Measurements from ENCODE around the gene PRKG1. TPM values are rescaled to one million over a fixed set of nuclear protein-coding genes. Genes with fewer than 3 reads are reported as not detected.

PRKG1 gene
- polyA plus RNA-seq, 3 donors: not detected

GRCh38 chr10:52135101-52135500 lies 1060.8 kb downstream of the PRKG1 start:
- Histone ChIP-seq H3K79me2 (ENCODE audit: insufficient read depth, low read length) (no peaks in the 10 kb centered on the region), H3K27ac (ENCODE audit: low read depth in 1 of 2, low read length in 2 of 2) (no peak overlapping the region), H4K20me1 (ENCODE audit: insufficient read depth, low read length) (no peaks in the 10 kb centered on the region), H2AFZ (ENCODE audit: insufficient read depth, low read depth, low read length, poor library complexity, severe bottlenecking) (no peak overlapping the region), H3K4me1 (ENCODE audit: control insufficient read depth in 1 of 2, insufficient read depth in 2 of 2, low read length in 2 of 2) (no peaks in the 10 kb centered on the region), H3K9me3 (replicated peaks in 1 of 2; ENCODE audit: control insufficient read depth in 1 of 2, insufficient read depth in 1 of 2, low read length in 2 of 2) (no peaks in the 10 kb centered on the region), H3K4me2 (replicated peaks; ENCODE audit: extremely low read depth, low read length, poor library complexity, severe bottlenecking) (no peak overlapping the region), H3K27me3 (ENCODE audit: control insufficient read depth in 2 of 2, insufficient read depth in 2 of 2, low read length in 2 of 2) (no peaks in the 10 kb centered on the region), H3K9ac (ENCODE audit: insufficient read depth, low read length, poor library complexity, severe bottlenecking) (no peak overlapping the region), H3K4me3 (replicated peaks in 1 of 3; ENCODE audit: low read depth in 2 of 3, low read length in 3 of 3) (no peak overlapping the region), H3K36me3 (replicated peaks in 1 of 2; ENCODE audit: control insufficient read depth in 1 of 2, insufficient read depth in 2 of 2, low read length in 2 of 2) (no peaks in the 10 kb centered on the region)
- peaks cover 0 to 2% (median 0%) of the 10 kb centered on the region in 3 donors for H3K27me3 Mint-ChIP-seq (ENCODE audit: low read depth in 3 of 3)
- no peak overlapping the region for H3K4me3 Mint-ChIP-seq
- no peak for DNase-seq
- H3K4me1 Mint-ChIP-seq: no peaks in the 10 kb centered on the region
- TF ChIP-seq CTCF (IDR thresholded peaks at IDR 0.05): no peak
- WGBS (ENCODE audit: insufficient coverage): no CpG with 5 or more reads among the region's 2 CpGs
- H3K36me3 Mint-ChIP-seq: no peaks in the 10 kb centered on the region
- intact Hi-C loops (cut with micrococcal nuclease): no loop called here
- no peak overlapping the region for H3K27ac Mint-ChIP-seq
- peaks cover 0 to 2% (median 0%) of the 10 kb centered on the region in 7 donors for H3K9me3 Mint-ChIP-seq

- peaks cover 0 to 3% (median 0%) of the 10 kb centered on the region in 7 donors for H3K9me3 Mint-ChIP-seq
- no peak overlapping the region for H3K4me3 Mint-ChIP-seq
- H2AFZ ChIP-seq (ENCODE audit: insufficient read depth, low read depth, low read length, poor library complexity, severe bottlenecking): no peak overlapping the region
- H3K36me3 ChIP-seq (replicated peaks in 1 of 2; ENCODE audit: control insufficient read depth in 1 of 2, insufficient read depth in 2 of 2, low read length in 2 of 2): no peaks in the 10 kb centered on the region
- H3K4me1 ChIP-seq (ENCODE audit: control insufficient read depth in 1 of 2, insufficient read depth in 2 of 2, low read length in 2 of 2): no peaks in the 10 kb centered on the region
- H3K4me3 ChIP-seq (replicated peaks in 1 of 3; ENCODE audit: low read depth in 2 of 3, low read length in 3 of 3): no peak overlapping the region
- H3K9ac ChIP-seq (ENCODE audit: insufficient read depth, low read length, poor library complexity, severe bottlenecking): no peak overlapping the region
- peaks cover 0 to 2% (median 0%) of the 10 kb centered on the region in 3 donors for H3K27me3 Mint-ChIP-seq (ENCODE audit: low read depth in 3 of 3)
- no peaks in the 10 kb centered on the region for H3K9me3 ChIP-seq (replicated peaks in 1 of 2; ENCODE audit: control insufficient read depth in 1 of 2, insufficient read depth in 1 of 2, low read length in 2 of 2)
- H3K27ac ChIP-seq (ENCODE audit: low read depth in 1 of 2, low read length in 2 of 2): no peak overlapping the region
- H3K4me1 Mint-ChIP-seq: no peaks in the 10 kb centered on the region
- H3K27ac Mint-ChIP-seq: no peak overlapping the region
- H3K79me2 ChIP-seq (ENCODE audit: insufficient read depth, low read length): no peaks in the 10 kb centered on the region
- no peak overlapping the region for H3K4me2 ChIP-seq (replicated peaks; ENCODE audit: extremely low read depth, low read length, poor library complexity, severe bottlenecking)
- WGBS (ENCODE audit: insufficient coverage): no CpG with 5 or more reads among the region's 2 CpGs
- no peaks in the 10 kb centered on the region for H3K36me3 Mint-ChIP-seq
- intact Hi-C loops (cut with micrococcal nuclease): no loop called here
- H4K20me1 ChIP-seq (ENCODE audit: insufficient read depth, low read length): no peaks in the 10 kb centered on the region
- no peak for TF ChIP-seq CTCF (IDR thresholded peaks at IDR 0.05)
- no peaks in the 10 kb centered on the region for H3K27me3 ChIP-seq (ENCODE audit: control insufficient read depth in 2 of 2, insufficient read depth in 2 of 2, low read length in 2 of 2)
- DNase-seq: no peak
These were observed 1062.6 kb downstream of the PRKG1 start for GRCh38 chr10:52136921-52137320.
